ENCODE results near the gene PLA2G6.
A peak's percentile ranks its signal among the peaks of the same experiment; 100 is the strongest.

The PLA2G6 gene

GRCh38 chr22:38110008-38110862, 71.4 kb downstream of the PLA2G6 start, which contains the start of gene BAIAP2L2:
BAIAP2L2 (minus strand) TSS chr22:38110684; CDS start chr22:38110525, 159 bp downstream.
- no peak within 1 kb of the TSS for H3K4me3 ChIP-seq (replicated peaks in 1 of 2; ENCODE audit: low read depth in 2 of 2, low read length in 2 of 2)
- TF ChIP-seq, protein P1, sequence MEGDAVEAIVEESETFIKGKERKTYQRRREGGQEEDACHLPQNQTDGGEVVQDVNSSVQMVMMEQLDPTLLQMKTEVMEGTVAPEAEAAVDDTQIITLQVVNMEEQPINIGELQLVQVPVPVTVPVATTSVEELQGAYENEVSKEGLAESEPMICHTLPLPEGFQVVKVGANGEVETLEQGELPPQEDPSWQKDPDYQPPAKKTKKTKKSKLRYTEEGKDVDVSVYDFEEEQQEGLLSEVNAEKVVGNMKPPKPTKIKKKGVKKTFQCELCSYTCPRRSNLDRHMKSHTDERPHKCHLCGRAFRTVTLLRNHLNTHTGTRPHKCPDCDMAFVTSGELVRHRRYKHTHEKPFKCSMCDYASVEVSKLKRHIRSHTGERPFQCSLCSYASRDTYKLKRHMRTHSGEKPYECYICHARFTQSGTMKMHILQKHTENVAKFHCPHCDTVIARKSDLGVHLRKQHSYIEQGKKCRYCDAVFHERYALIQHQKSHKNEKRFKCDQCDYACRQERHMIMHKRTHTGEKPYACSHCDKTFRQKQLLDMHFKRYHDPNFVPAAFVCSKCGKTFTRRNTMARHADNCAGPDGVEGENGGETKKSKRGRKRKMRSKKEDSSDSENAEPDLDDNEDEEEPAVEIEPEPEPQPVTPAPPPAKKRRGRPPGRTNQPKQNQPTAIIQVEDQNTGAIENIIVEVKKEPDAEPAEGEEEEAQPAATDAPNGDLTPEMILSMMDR (IDR thresholded peaks at IDR 0.05; ENCODE audit: low read depth, low read length): no peak
- no peak for DNase-seq (ENCODE audit: low read depth in 2 of 2)

GRCh38 chr22:38109371-38110001, 72.1 kb downstream of the PLA2G6 start:
- peak in 1 of 2 donors; percentile 11 for DNase-seq (ENCODE audit: low read depth in 2 of 2)
- no peak overlapping the region for H3K4me3 ChIP-seq (replicated peaks in 1 of 2; ENCODE audit: low read depth in 2 of 2, low read length in 2 of 2)

GRCh38 chr22:38108561-38109319, 72.9 kb downstream of the PLA2G6 start:
- no peak overlapping the region for H3K4me3 ChIP-seq (replicated peaks in 1 of 2; ENCODE audit: low read depth in 2 of 2, low read length in 2 of 2)
- TF ChIP-seq, protein P1 (IDR thresholded peaks at IDR 0.05; ENCODE audit: low read depth, low read length): no peak
- DNase-seq (ENCODE audit: low read depth in 2 of 2): no peak

More at GRCh38 chr22:38109371-38110001, 72.1 kb downstream of the PLA2G6 start:
- TF ChIP-seq, protein P1 (IDR thresholded peaks at IDR 0.05; ENCODE audit: low read depth, low read length): no peak

DNA sequence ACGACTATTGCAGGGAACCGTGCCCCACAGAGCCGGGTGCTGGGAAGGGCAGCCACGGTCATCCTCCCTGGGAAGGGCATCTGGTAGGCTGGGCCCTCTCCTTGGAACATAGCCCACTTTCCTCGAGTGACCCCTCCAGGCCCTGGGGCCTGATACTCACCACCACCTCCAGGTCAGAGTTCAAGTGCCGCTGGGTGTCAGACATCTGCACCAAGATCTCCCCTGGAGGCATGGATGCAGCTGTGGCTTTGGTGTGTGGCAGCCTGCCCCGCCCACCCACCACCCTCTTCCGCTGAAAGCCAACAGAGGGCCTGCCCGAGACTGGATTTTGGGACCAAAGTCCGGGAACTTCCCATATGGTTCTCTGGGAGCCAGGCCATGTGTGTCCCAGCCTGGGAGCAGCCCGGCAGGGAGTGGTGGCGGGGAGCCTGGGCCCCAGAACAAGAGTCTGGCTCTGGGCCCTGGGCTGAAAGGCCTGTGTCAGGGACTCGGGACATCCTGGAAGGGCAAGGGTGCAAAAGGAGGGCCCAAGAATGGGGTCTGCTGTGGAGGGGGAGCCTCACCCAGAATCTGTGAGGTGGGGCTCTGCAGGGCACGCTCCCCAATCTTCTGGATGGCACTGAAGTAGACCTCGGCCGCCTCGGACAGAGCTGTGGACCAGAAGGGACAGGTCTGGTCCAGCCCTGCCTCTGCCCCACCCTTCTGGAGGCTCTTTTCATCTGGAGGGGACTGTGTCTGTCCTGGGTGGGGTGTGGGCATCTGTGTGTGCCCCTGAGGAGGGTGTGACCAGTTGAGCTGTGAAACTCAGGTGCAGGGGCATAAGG, 73.7 kb downstream of the PLA2G6 start:
- TF ChIP-seq, protein P1 (IDR thresholded peaks at IDR 0.05; ENCODE audit: low read depth, low read length): no peak
- H3K4me3 ChIP-seq (replicated peaks in 1 of 2; ENCODE audit: low read depth in 2 of 2, low read length in 2 of 2): no peak overlapping the region
- DNase-seq (ENCODE audit: low read depth in 2 of 2): no peak

DNA sequence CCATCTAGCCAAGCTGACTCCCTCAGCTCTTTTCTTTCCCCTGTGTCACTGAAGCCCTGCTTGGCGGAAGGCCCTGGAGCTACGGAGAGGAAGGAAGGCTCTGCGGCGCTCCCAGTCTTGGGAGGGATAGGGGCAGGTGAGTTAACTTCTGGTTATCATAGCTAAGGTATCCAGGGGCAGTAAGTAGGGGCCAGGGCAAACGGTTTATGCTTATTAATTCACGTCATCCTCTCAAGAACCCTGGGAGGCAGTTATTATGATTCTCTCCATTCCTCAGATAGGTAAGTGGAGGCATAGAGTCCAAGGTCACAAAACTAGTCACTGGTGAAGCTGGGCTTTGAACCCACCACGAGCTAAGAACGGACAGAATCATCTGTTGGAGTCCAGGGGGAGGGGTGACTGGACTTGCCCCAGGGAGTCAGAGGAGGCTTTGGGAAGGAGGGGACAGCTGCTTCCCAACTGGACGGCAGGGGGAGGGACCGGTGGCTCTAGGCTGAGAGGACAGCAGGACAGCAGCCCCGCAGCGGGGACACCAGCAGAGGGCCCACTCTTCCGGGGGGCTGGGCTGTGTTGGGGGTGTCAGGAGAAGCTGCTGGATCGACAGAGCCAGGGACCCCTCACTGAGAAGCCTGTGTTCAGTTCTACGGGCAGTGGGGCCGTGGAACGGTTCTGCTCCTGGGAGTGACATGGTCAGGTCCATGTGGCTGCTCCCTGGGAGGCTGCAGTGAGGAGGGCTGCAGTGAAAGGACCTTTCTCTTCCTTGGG, 74.6 kb downstream of the PLA2G6 start:
- TF ChIP-seq, protein P1 (IDR thresholded peaks at IDR 0.05; ENCODE audit: low read depth, low read length): no peak
- no peak overlapping the region for H3K4me3 ChIP-seq (replicated peaks in 1 of 2; ENCODE audit: low read depth in 2 of 2, low read length in 2 of 2)
- DNase-seq (ENCODE audit: low read depth in 2 of 2): no peak

Measured in cardiac fibroblast (primary cell).